Liver (tissue), 9 donors: ENCODE results near the gene ZNRF3. TPM values are rescaled to one million over a fixed set of nuclear protein-coding genes. Genes with fewer than 3 reads are reported as not detected.
A peak's percentile ranks its signal among the peaks of the same experiment; 100 is the strongest.

Source experiments
- DNase-seq: peaks from one replicate; pipeline ENCODE4 v3.0.0-alpha.2; 2017; ENCODE audit warnings: low spot score
- H3K27ac ChIP-seq, 2 donors: one replicate each; pipeline ENCODE4 v1.7.0; 2013; ENCODE audit warnings: inconsistent platforms in 2 of 2, low read length in 2 of 2, control low read depth in 1 of 2, low read depth in 1 of 2, mild to moderate bottlenecking in 1 of 2
- H3K27me3 ChIP-seq, 4 donors: one replicate each; pipeline versions ENCODE4 v1.6.1 to v1.7.0; 2013; ENCODE audit warnings: low read length in 3 of 4, inconsistent platforms in 1 of 4, mild to moderate bottlenecking in 1 of 4, moderate library complexity in 1 of 4; ENCODE audit not compliant: control insufficient read depth in 4 of 4, insufficient read depth in 4 of 4
- H3K36me3 ChIP-seq, 4 donors: one replicate each; pipeline versions ENCODE4 v1.6.1 to v1.7.0; 2013; ENCODE audit warnings: low read length in 3 of 4, mild to moderate bottlenecking in 3 of 4, low read depth in 1 of 4, moderate library complexity in 1 of 4; ENCODE audit not compliant: control insufficient read depth in 4 of 4, insufficient read depth in 3 of 4
- H3K4me1 ChIP-seq, 4 donors: one replicate each; pipeline versions ENCODE4 v1.6.1 to v1.7.0; 2013; ENCODE audit warnings: low read length in 3 of 4, mild to moderate bottlenecking in 3 of 4, moderate library complexity in 1 of 4; ENCODE audit not compliant: control insufficient read depth in 4 of 4, insufficient read depth in 4 of 4
- H3K4me3 ChIP-seq, 3 donors: one replicate each; pipeline versions ENCODE4 v1.6.1 to v1.7.0; 2013; ENCODE audit warnings: low read length in 3 of 3, control low read depth in 1 of 3, low read depth in 1 of 3, mild to moderate bottlenecking in 1 of 3
- H3K9ac ChIP-seq, 2 donors: one replicate each; pipeline ENCODE4 v1.7.0; 2013; ENCODE audit warnings: low read length in 2 of 2, mild to moderate bottlenecking in 2 of 2, moderate library complexity in 2 of 2, control low read depth in 1 of 2, low read depth in 1 of 2
- H3K9me3 ChIP-seq, 4 donors: one replicate each; pipeline versions ENCODE4 v1.6.1 to v1.7.0; 2013; ENCODE audit warnings: low read length in 3 of 4; ENCODE audit not compliant: control insufficient read depth in 4 of 4
- ATF3 ChIP-seq: IDR thresholded peaks from 2 replicates; pipeline ENCODE4 v1.6.1; 2016; ENCODE audit warnings: antibody characterized with exemption
- CTCF ChIP-seq: fragments of 150-350 bp; IDR thresholded peaks from 2 replicates; pipeline ENCODE4 v1.5.1; 2017; ENCODE audit warnings: improper control_type of control experiment, low read depth, low read length; ENCODE audit not compliant: missing input control
- EGR1 ChIP-seq, 2 donors: IDR thresholded peaks; 2 replicates each; pipeline ENCODE4 v1.6.1; 2016 to 2018; ENCODE audit warnings: antibody characterized with exemption in 2 of 2, low read depth in 2 of 2
- FOXA2 ChIP-seq: IDR thresholded peaks from 2 replicates; pipeline ENCODE4 v1.6.1; 2016; ENCODE audit warnings: antibody characterized with exemption
- GABPA ChIP-seq, 2 donors: IDR thresholded peaks in 1 of 2; conservative IDR thresholded peaks in 1 of 2; 2 replicates each; pipeline ENCODE4 v1.6.1; 2016; ENCODE audit warnings: antibody characterized with exemption in 2 of 2, mild to moderate bottlenecking in 1 of 2, moderate library complexity in 1 of 2
- HNF4A ChIP-seq, 2 donors: conservative IDR thresholded peaks; 2 replicates each; pipeline ENCODE4 v1.6.1; 2016; ENCODE audit warnings: antibody characterized with exemption in 2 of 2, mild to moderate bottlenecking in 2 of 2
- HNF4G ChIP-seq: IDR thresholded peaks from 2 replicates; pipeline ENCODE4 v1.6.1; 2016; ENCODE audit warnings: antibody characterized with exemption
- JUND ChIP-seq, 2 donors: IDR thresholded peaks; 2 replicates each; pipeline ENCODE4 v1.6.1; 2016; ENCODE audit warnings: antibody characterized with exemption in 2 of 2
- MAX ChIP-seq: IDR thresholded peaks from 2 replicates; pipeline ENCODE4 v1.6.1; 2016; ENCODE audit warnings: antibody characterized with exemption
- NR2F2 ChIP-seq: IDR thresholded peaks from 2 replicates; pipeline ENCODE4 v1.6.1; 2016; ENCODE audit warnings: antibody characterized with exemption
- RAD21 ChIP-seq, 2 donors: IDR thresholded peaks; 2 replicates each; pipeline ENCODE4 v1.6.1; 2016; ENCODE audit warnings: antibody characterized with exemption in 2 of 2, mild to moderate bottlenecking in 2 of 2
- REST ChIP-seq: IDR thresholded peaks from 2 replicates; pipeline ENCODE4 v1.6.1; 2016; ENCODE audit warnings: antibody characterized with exemption, mild to moderate bottlenecking
- TAF1 ChIP-seq: conservative IDR thresholded peaks from 2 replicates; pipeline ENCODE4 v1.6.1; 2016; ENCODE audit warnings: antibody characterized with exemption, mild to moderate bottlenecking
- ZBTB33 ChIP-seq: IDR thresholded peaks from 2 replicates; pipeline ENCODE4 v1.6.1; 2016; ENCODE audit warnings: antibody characterized with exemption
- WGBS: extraction: QIAGEN DNeasy Blood & Tissue Kit; methylation state at CpG from one replicate; pipeline ENCODE4 v1.1.7; 2013; 5-methylcytosine and 5-hydroxymethylcytosine counted together
- polyA plus RNA-seq, 2 donors: library from polyadenylated mRNA; stranded (reverse) in 1 of 2; unstranded in 1 of 2; fragments of 200-250 nt in 1 of 2; fragments of >200 nt in 1 of 2; fragmentation: Nextera tagmentation in 1 of 2; extraction: Ambion mirVana in 1 of 2; gene quantifications; one replicate each; pipeline versions ENCODE4 v1.2.1 to v1.2.3, GENCODE V29; 2013 to 2015
- total RNA-seq, 2 donors: library from RNA; depleted of rRNA; stranded (reverse); fragments of >200 nt; gene quantifications; one replicate each; pipeline ENCODE4 v1.2.3, GENCODE V29; 2014
- donor health status: healthy.
- donor health status: healthy.
- donor health status: healthy.
- donor health status: healthy.
- donor health status: healthy.

Gene ZNRF3
- total and polyA plus RNA-seq, 4 donors: 2.2 to 5.9 (median 4.7) TPM

- TF ChIP-seq FOXA2: no peak
- TF ChIP-seq TAF1: no peak
- TF ChIP-seq REST: no peak
- no peak for TF ChIP-seq MAX
- no peak for TF ChIP-seq HNF4A (conservative IDR thresholded peaks at IDR 0.05)
- TF ChIP-seq EGR1 (IDR thresholded peaks at IDR 0.05; ENCODE audit: low read depth in 2 of 2): no peak
- TF ChIP-seq JUND (IDR thresholded peaks at IDR 0.05): no peak
- TF ChIP-seq ZBTB33: no peak
- TF ChIP-seq RAD21 (IDR thresholded peaks at IDR 0.05): no peak
- TF ChIP-seq GABPA (IDR thresholded peaks at IDR 0.05 in 1 of 2, conservative IDR thresholded peaks at IDR 0.05 in 1 of 2): no peak
- TF ChIP-seq NR2F2: no peak
- no peak for TF ChIP-seq CTCF
- no peak for TF ChIP-seq HNF4G
- Histone ChIP-seq H3K4me1 (peaks cover 8 to 45% (median 37%) of the 10 kb centered on the region in 4 donors), H3K27me3 (no peaks in the 10 kb centered on the region), H3K9ac (no peak overlapping the region), H3K36me3 (no peaks in the 10 kb centered on the region), H3K27ac (no peak overlapping the region), H3K4me3 (no peak overlapping the region), H3K9me3 (no peaks in the 10 kb centered on the region)
- WGBS: 93% methylated on average over 5 of the region's 5 CpGs
- no peak for DNase-seq
These were observed 26.0 kb downstream of the ZNRF3 start for GRCh38 chr22:28909375-28909774.

- TF ChIP-seq ATF3 (no peak), GABPA (IDR thresholded peaks at IDR 0.05 in 1 of 2, conservative IDR thresholded peaks at IDR 0.05 in 1 of 2) (no peak), ZBTB33 (no peak), HNF4G (no peak)
- peaks cover 4 to 34% (median 27%) of the 10 kb centered on the region in 4 donors for H3K4me1 ChIP-seq
- 85% methylated on average over 3 of the region's 3 CpGs for WGBS
These were observed 27.4 kb downstream of the ZNRF3 start for GRCh38 chr22:28910569-28911303.

More at GRCh38 chr22:28910569-28911303, 27.4 kb downstream of the ZNRF3 start:
- Histone ChIP-seq H3K4me3 (no peak overlapping the region), H3K27ac (peak overlapping the region; percentile 12 to 31), H3K9me3 (no peaks in the 10 kb centered on the region), H3K36me3 (no peaks in the 10 kb centered on the region), H3K9ac (no peak overlapping the region), H3K27me3 (no peaks in the 10 kb centered on the region)
- no peak for DNase-seq
